Hippocampal formation (tissue), 2 donors: ENCODE measurements around the gene ARNT2.

ENCODE experiments used
- DNase-seq, 2 donors: peaks; one replicate each; lab custom pipeline; 2025; lab: John Stamatoyannopoulos, UW

Gene ARNT2

DNA sequence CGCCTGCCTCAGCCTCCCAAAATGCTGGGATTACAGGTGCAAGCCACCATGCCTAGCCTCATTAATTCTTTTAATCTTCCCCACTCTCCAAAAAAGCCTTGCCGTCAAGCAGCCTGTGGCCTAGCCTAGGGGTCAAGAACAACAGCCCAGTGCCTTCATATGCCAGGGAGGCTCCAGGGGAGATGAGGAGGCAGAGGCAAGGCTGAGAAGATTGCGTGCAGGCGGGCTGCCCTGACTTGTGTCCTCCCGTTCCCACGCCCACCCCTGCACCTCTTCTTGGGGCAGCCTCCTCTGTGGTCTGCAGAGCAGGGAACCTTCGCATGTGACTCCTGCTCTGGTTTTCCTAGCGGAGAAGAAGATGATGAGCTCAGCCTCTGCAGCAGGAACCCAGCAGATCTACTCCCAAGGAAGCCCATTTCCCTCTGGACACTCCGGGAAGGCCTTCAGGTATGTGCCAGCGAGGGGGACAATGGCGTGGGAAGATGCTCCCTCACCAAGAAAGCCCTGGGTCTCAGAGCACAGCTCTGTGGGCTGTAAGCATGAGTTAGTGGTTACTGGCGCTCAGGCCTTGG lies 172.4 kb downstream of the ARNT2 start:
- no peak for DNase-seq

- no peak for DNase-seq
These were observed 173.5 kb downstream of the ARNT2 start for GRCh38 chr15:80577552-80578205.

DNA sequence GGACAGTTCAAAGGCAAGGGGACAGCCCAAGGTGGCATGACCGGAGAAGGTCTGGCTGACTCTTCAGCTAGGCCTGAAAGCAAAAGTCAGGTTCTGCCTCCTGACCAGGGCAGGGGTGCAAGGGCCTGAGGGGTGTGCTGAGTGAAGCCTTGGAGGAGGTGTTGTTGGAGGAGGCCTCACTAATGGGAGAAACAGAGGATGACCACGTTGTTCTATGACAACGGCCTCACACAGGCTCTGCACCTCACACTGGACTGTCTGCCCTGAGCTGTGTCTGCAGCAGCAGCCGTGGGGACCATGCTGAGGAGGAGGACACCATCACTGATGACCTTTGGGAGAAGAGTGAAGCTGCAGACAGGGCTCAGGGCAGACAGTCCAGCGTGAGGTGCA lies 174.0 kb downstream of the ARNT2 start:
- DNase-seq: no peak

GRCh38 chr15:80578871-80579270 lies 174.7 kb downstream of the ARNT2 start:
- no peak for DNase-seq

GRCh38 chr15:80579611-80580010 lies 175.4 kb downstream of the ARNT2 start:
- DNase-seq: no peak

GRCh38 chr15:80580106-80580505 lies 175.9 kb downstream of the ARNT2 start:
- no peak for DNase-seq

DNA sequence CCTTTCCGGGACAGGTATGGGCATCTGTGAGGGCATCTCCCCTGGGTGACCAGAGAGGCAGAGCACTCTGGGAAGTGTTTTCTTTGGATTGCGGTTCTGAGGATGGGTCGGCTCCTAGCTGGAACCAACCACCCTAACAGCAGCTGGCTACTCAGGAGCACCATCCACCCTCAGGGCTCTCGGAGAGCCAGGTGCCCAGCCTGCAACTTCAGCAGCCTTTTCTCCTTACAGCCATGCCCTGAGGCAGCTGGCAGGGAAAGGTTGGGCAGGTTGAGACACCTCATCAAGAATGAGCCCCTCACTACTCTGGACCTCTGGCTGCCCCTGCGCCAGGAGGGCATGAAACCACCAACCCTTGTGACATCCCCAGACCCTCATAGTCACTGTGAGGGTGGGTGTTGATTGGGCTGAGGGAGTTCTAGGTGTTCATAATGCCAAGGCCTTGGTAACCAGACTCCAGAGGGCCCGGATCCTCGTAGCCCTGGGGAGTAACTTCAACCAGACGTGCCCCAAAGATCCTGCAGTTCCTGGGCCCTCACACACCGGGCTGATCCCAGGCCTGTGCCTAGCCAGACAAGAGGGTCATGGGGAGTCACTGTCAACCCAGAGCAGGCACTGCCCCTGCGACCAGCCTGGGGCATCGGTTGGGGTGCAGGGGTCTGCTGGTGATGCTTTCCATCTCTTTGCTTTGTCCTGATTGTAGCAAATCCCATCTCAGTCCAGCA lies 176.5 kb downstream of the ARNT2 start:
- DNase-seq: no peak

- no peak for DNase-seq
These were observed 177.8 kb downstream of the ARNT2 start for GRCh38 chr15:80581976-80582375.

- no peak for DNase-seq
These were observed 178.7 kb downstream of the ARNT2 start for GRCh38 chr15:80582816-80583423.

- DNase-seq: no peak
These were observed 180.4 kb downstream of the ARNT2 start for GRCh38 chr15:80584561-80584964.

GRCh38 chr15:80584973-80585525 lies 180.9 kb downstream of the ARNT2 start:
- no peak for DNase-seq

GRCh38 chr15:80585544-80586018 lies 181.4 kb downstream of the ARNT2 start:
- no peak for DNase-seq

GRCh38 chr15:80586161-80586560 lies 182.0 kb downstream of the ARNT2 start:
- no peak for DNase-seq

DNA sequence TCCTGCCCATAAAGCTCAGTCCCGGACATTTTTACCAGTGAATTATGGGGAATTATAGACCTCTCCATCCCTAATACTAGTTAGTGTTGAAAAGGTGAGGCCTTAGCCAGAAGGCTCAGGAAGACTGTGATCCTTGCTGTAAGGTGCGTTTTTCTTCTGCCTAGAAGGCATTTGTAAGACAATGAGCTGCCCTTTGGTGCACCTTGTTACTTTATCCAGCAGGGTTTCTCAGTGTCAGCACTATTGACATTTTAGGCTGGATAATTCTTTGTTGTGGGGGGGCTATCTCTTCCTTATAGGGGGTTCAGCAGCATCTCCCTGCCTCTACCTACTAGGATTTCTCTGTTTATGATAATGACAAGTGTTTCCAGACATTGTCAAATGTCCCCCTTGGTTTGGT lies 182.8 kb downstream of the ARNT2 start:
- DNase-seq: no peak

GRCh38 chr15:80587816-80588456 lies 183.8 kb downstream of the ARNT2 start:
- DNase-seq: no peak

DNA sequence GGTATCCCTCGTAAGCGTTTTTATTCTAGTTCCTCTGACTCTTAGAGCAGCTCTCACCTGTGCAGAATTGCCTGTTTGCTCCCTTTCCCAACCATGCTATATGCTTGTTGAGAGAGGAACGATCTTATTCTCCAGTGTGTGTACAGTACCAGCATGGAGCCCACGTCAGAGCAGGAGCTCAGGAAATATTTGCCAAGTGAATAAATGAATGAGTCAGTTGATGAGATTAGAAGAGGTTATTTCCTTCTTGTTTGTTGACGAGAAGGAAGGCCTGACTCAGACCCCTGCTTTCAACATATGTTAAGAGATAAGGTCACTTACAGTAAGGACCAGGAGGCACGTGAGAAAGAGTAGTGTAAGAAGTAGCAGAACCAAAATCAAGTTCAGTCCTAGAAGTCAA lies 184.6 kb downstream of the ARNT2 start:
- no peak for DNase-seq

GRCh38 chr15:80590761-80591355 lies 186.7 kb downstream of the ARNT2 start:
- DNase-seq: no peak

DNA sequence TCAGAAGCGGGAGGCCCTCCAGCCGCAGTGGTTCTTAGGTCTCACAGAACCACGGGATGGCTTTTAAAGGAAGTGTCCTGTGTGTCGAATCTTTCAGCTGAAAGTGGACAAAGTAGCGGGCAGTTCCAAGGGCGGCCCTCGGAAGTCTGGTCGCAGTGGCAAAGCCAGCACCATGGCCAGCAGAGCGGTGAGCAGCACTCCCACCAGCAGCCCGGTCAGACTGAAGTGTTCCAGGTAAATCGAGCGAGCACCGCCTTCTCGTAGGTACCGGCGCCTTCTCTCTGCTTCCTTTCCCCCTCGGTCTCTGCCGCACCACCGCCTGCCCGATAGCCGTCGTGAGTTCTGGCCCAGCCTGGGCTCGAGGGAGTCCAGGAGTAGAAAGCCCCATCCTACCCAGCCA lies 187.3 kb downstream of the ARNT2 start:
- DNase-seq: no peak

GRCh38 chr15:80591938-80592825 lies 188.0 kb downstream of the ARNT2 start:
- no peak for DNase-seq

GRCh38 chr15:80593486-80594030 lies 189.4 kb downstream of the ARNT2 start:
- DNase-seq: no peak
